GM23338 (cell line): ENCODE results near the gene ASB3. TPM values are rescaled to one million over a fixed set of nuclear protein-coding genes. Genes with fewer than 3 reads are reported as not detected.

Source experiments
- ATAC-seq: fragments of 200-7000 bp; cut with Tn5 transposase; 3 replicates; pipeline ENCODE4 v1.9.1; 2020
- DNase-seq: peaks from one replicate; pipeline ENCODE4 v3.0.0-alpha.2; 2015; ENCODE audit warnings: low spot score
- H2AFZ ChIP-seq: fragments of 200-600 bp; sonication (generic); 2 replicates; pipeline ENCODE4 v1.8.0; 2016; ENCODE audit warnings: antibody characterized with exemption, mild to moderate bottlenecking, moderate library complexity
- H3F3A ChIP-seq: fragments of 200-600 bp; sonication (generic); replicated peaks from 2 replicates; pipeline ENCODE4 v1.8.0; 2017; ENCODE audit warnings: antibody characterized with exemption, mixed run types, low read depth
- H3K27ac ChIP-seq: fragments of 200-600 bp; sonication (generic); 2 replicates; pipeline ENCODE4 v1.6.1; 2016; ENCODE audit warnings: low read depth
- H3K27me3 ChIP-seq: fragments of 200-600 bp; sonication (generic); 2 replicates; pipeline ENCODE4 v1.8.0; 2016; ENCODE audit warnings: mild to moderate bottlenecking, mixed run types, moderate library complexity; ENCODE audit not compliant: insufficient read depth
- H3K36me3 ChIP-seq: fragments of 200-600 bp; sonication (generic); 2 replicates; pipeline ENCODE4 v1.8.0; 2016; ENCODE audit warnings: mild to moderate bottlenecking; ENCODE audit not compliant: insufficient read depth
- H3K4me1 ChIP-seq: fragments of 200-600 bp; sonication (generic); 2 replicates; pipeline ENCODE4 v1.8.0; 2016; ENCODE audit warnings: mild to moderate bottlenecking, moderate library complexity; ENCODE audit not compliant: insufficient read depth
- H3K4me2 ChIP-seq: fragments of 200-600 bp; sonication (generic); 2 replicates; pipeline ENCODE4 v1.7.1; 2017; ENCODE audit warnings: mixed run types
- H3K4me3 ChIP-seq: fragments of 200-600 bp; sonication (generic); 2 replicates; pipeline ENCODE4 v1.6.1; 2016; ENCODE audit warnings: mixed run types
- H3K79me2 ChIP-seq: fragments of 200-600 bp; sonication (generic); replicated peaks from 2 replicates; pipeline ENCODE4 v1.8.0; 2017; ENCODE audit warnings: mild to moderate bottlenecking; ENCODE audit not compliant: insufficient read depth
- H3K9me2 ChIP-seq: fragments of 200-600 bp; sonication (generic); 2 replicates; pipeline ENCODE4 v1.8.0; 2017; ENCODE audit not compliant: insufficient read depth
- H4K20me1 ChIP-seq: fragments of 200-600 bp; sonication (generic); replicated peaks from 2 replicates; pipeline ENCODE4 v1.8.0; 2017; ENCODE audit warnings: mild to moderate bottlenecking; ENCODE audit not compliant: insufficient read depth
- H3K27ac Mint-ChIP-seq: 2 replicates; pipeline ENCODE4 v1.8.0; 2020; ENCODE audit warnings: inconsistent platforms, mild to moderate bottlenecking, moderate library complexity, mixed read lengths
- H3K27me3 Mint-ChIP-seq: 3 replicates; pipeline ENCODE4 v1.8.0; 2022; ENCODE audit warnings: low read depth, mild to moderate bottlenecking, moderate library complexity, mixed read lengths, inconsistent platforms; ENCODE audit not compliant: insufficient read depth, poor library complexity
- H3K36me3 Mint-ChIP-seq: 3 replicates; pipeline ENCODE4 v1.8.0; 2021; ENCODE audit warnings: low read depth, mild to moderate bottlenecking, inconsistent platforms, moderate library complexity, mixed read lengths
- H3K4me1 Mint-ChIP-seq: 3 replicates; pipeline ENCODE4 v1.8.0; 2020; ENCODE audit warnings: mild to moderate bottlenecking, inconsistent platforms, mixed read lengths
- H3K4me3 Mint-ChIP-seq: 3 replicates; pipeline ENCODE4 v1.8.0; 2021; ENCODE audit warnings: moderate library complexity, mild to moderate bottlenecking, inconsistent platforms, mixed read lengths
- H3K9me3 Mint-ChIP-seq: 3 replicates; pipeline ENCODE4 v1.8.0; 2020; ENCODE audit warnings: moderate library complexity, mild to moderate bottlenecking, inconsistent platforms, mixed read lengths
- CREB1 ChIP-seq: fragments of 250-450 bp; sonication (Bioruptor Pico); IDR thresholded peaks from 2 replicates; pipeline ENCODE4 v1.5.0; 2020; ENCODE audit warnings: low read depth, mild to moderate bottlenecking, moderate library complexity
- CTCF ChIP-seq, 2 experiments: fragments of 200-600 bp in 1 of 2; sonication (generic) in 1 of 2; conservative IDR thresholded peaks; 2 replicates each; pipeline versions ENCODE4 v1.5.1 to v1.6.1; 2016 to 2017; ENCODE audit warnings: antibody characterized with exemption in 2 of 2, low read depth in 2 of 2, mild to moderate bottlenecking in 2 of 2, moderate library complexity in 1 of 2
- ETS1 ChIP-seq: IDR thresholded peaks from 2 replicates; pipeline ENCODE4 v1.6.1; 2016; ENCODE audit warnings: antibody characterized with exemption
- EZH2phosphoT487 ChIP-seq: fragments of 200-600 bp; sonication (generic); IDR thresholded peaks from one replicate; pipeline ENCODE4 v1.8.1; 2018; ENCODE audit warnings: antibody characterized with exemption; ENCODE audit not compliant: unreplicated experiment
- JUNB ChIP-seq: IDR thresholded peaks from one replicate; pipeline ENCODE4 v1.6.1; 2016; ENCODE audit warnings: antibody characterized with exemption; ENCODE audit not compliant: unreplicated experiment
- NANOG ChIP-seq: IDR thresholded peaks from 2 replicates; pipeline ENCODE4 v1.6.1; 2016; ENCODE audit warnings: antibody characterized with exemption, borderline replicate concordance
- POLR2AphosphoS5 ChIP-seq: IDR thresholded peaks from 2 replicates; pipeline ENCODE4 v1.6.1; 2016; ENCODE audit warnings: antibody characterized with exemption, low read depth
- REST ChIP-seq: IDR thresholded peaks from one replicate; pipeline ENCODE4 v1.6.1; 2018; ENCODE audit warnings: antibody characterized with exemption; ENCODE audit not compliant: unreplicated experiment
- STAT1 ChIP-seq: IDR thresholded peaks from one replicate; pipeline ENCODE4 v1.6.1; 2016; ENCODE audit warnings: antibody characterized with exemption; ENCODE audit not compliant: unreplicated experiment
- ZNF331 ChIP-seq: fragments of 250-450 bp; sonication (Bioruptor Pico); IDR thresholded peaks from 2 replicates; pipeline ENCODE4 v1.5.0; 2020; ENCODE audit warnings: low read depth, mild to moderate bottlenecking, moderate library complexity
- polyA plus RNA-seq: library from polyadenylated mRNA; unstranded; fragments of >200 nt; fragmentation: Nextera tagmentation; extraction: Ambion mirVana; gene quantifications from 2 replicates; pipeline ENCODE4 v1.2.1, GENCODE V29; 2016
- total RNA-seq: library from RNA; depleted of rRNA; stranded (reverse); fragments of >200 nt; shearing (Covaris generic); gene quantifications from 2 replicates; pipeline ENCODE4 v1.2.3, GENCODE V29; 2014

ASB3 gene
- total and polyA plus RNA-seq, 2 experiments from 2014 or later, result 22.4 to 30.5 TPM

- no peak for TF ChIP-seq REST
- no peak for TF ChIP-seq STAT1
- TF ChIP-seq EZH2phosphoT487, result no peak
- TF ChIP-seq ETS1, result no peak
- TF ChIP-seq CTCF (conservative IDR thresholded peaks at IDR 0.05; ENCODE audit: low read depth in 2 of 2), result no peak
- no peak for TF ChIP-seq POLR2AphosphoS5
- no peak for TF ChIP-seq NANOG
- TF ChIP-seq JUNB, result no peak
- TF ChIP-seq ZNF331 (CRISPR knock-in tag), result no peak
These were observed 34.0 kb upstream of the ASB3 start (continued) for GRCh38 chr2:53820711-53821110.

- Histone ChIP-seq H3K36me3 (no peaks in the 10 kb centered on the region), H2AFZ (no peak overlapping the region), H4K20me1 (no peaks in the 10 kb centered on the region), H3F3A (no peaks in the 10 kb centered on the region), H3K79me2 (no peaks in the 10 kb centered on the region), H3K27me3 (no peaks in the 10 kb centered on the region), H3K9me2 (no peaks in the 10 kb centered on the region), H3K27ac (peak overlapping the region; percentile 52; the same call in 1 of the 2 replicates), H3K4me1 (no peaks in the 10 kb centered on the region), H3K4me3 (no peak overlapping the region), H3K4me2 (no peak overlapping the region)
- no peaks in the 10 kb centered on the region for H3K27me3 Mint-ChIP-seq
- TF ChIP-seq CTCF (conservative IDR thresholded peaks at IDR 0.05; ENCODE audit: low read depth in 2 of 2) (no peak), CREB1 (CRISPR knock-in tag) (no peak)
- H3K4me3 Mint-ChIP-seq, result no peak overlapping the region
- ATAC-seq (no peak), DNase-seq (no peak)
- peaks cover 8% of the 10 kb centered on the region; the same call in 2 of the 3 replicates for H3K36me3 Mint-ChIP-seq
- peaks cover 3% of the 10 kb centered on the region; the same call in 1 of the 3 replicates for H3K4me1 Mint-ChIP-seq
- H3K27ac Mint-ChIP-seq, result no peak overlapping the region
- H3K9me3 Mint-ChIP-seq, result no peaks in the 10 kb centered on the region
These were observed 33.3 kb upstream of the ASB3 start for GRCh38 chr2:53820048-53820447.
